ENCODE results near the gene REEP3.
A peak's percentile ranks its signal among the peaks of the same experiment; 100 is the strongest.

The REEP3 gene

DNA sequence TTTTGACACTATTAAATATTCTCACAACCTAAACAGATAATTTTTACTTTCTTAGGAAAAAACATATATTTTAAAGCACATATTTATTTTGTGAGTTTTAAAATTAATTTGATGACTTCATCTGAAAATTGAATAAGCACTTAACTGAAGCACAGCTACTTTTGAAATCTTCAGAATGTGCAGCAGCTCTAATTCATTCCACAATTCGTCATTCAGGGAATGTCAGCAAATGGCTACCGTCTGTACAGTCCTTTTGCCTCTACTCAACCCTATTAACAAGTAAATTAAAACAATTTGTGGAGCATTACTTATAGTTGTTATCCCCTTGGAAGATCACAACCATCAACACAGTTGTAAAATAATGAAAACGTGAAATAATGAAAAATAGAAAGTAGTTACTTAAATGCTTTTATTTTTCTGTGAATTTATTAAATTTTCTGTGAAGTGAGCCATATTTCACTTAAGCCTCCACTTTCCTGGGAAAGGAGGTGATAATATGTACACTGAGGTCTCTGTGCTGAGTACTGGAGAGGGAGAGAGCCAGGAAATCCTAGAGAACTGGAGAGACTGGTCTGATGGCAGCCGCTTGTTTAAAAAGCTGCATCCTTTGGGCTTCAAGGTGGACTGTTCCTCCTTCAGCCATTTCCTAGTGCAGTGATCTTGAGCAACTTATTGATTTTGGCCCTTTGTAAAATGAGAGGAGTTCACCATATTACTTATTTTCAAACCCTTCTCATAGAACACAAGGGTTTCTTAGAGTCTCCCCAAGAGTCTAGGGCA is 70.6 kb downstream of the REEP3 start:
- peak; percentile 33 for DNase-seq

DNA sequence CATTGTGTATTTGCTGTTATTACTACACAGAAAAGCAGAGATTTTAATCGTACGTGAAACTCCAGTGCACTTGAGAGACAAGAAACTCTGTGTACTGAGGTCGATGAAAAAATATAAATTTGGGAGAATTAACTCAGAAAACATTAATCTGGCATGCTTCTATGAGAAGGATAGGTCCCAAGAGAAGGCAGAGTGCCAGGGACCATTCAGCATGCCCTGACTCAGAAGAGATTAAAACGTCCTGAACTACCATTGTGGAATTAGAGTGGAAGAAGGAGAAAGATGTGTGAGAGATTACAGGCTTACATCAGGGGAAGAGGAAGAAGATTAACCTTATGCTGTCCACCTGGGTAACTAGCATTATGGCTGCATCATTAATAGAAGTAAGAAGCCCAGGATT is 72.4 kb downstream of the REEP3 start:
- DNase-seq = peak; percentile 28

DNA sequence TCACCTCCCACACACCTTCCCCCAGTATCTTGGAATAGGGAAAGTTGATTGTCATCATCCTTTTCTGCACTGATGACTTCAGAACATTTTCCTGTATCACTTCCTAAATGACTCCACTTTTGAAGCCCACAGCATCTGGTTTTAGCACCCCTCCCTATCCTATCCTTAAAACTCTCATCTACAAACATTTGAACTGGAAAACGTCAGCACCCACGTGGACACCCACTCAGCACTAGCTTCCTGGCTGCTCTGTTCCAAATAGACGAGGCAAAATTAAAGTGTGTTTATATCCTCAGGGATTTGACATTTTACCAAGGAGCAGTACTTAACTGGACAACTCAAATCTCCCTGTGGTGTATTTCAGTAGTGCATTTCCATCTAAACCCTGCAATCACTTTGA is 73.9 kb downstream of the REEP3 start:
- DNase-seq = no peak

DNA sequence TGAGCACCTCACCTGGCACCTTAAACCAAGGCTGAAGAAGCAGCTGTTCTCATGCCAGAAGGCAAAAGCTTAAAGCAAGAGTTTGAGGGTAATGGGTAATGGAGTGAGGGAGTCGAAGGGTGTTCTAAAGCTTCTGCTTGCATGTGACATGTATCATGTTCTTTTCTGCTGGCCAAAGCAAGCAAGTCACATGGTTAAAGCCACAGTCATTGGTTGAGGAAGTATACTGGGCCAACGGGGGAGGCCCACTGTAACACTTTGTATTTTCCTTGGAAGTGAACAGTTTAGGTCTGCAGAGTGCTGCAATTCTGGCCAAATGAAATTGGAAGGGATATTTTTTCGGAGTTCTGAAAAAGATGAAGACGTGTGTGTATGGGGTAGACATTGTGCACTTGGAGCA is 75.7 kb downstream of the REEP3 start:
- DNase-seq = no peak

DNA sequence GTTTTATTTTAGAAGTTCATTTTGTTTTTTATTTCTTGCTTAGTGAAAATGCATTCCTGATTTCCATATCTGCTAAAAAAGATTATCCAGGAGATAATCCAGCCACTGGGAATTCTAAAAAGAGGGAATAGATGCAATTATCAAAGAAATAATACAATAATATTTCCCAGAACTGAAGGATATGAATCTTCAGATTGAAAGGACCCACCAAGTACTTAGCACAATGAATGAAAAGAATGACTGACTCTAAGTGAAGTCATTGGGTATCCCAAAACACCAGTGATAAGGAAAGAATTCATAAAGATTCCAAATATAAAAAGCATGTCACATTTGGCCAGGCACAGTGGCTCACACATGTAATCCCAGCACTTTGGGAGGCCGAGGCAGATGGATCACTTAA is 79.3 kb downstream of the REEP3 start:
- DNase-seq = no peak

DNA sequence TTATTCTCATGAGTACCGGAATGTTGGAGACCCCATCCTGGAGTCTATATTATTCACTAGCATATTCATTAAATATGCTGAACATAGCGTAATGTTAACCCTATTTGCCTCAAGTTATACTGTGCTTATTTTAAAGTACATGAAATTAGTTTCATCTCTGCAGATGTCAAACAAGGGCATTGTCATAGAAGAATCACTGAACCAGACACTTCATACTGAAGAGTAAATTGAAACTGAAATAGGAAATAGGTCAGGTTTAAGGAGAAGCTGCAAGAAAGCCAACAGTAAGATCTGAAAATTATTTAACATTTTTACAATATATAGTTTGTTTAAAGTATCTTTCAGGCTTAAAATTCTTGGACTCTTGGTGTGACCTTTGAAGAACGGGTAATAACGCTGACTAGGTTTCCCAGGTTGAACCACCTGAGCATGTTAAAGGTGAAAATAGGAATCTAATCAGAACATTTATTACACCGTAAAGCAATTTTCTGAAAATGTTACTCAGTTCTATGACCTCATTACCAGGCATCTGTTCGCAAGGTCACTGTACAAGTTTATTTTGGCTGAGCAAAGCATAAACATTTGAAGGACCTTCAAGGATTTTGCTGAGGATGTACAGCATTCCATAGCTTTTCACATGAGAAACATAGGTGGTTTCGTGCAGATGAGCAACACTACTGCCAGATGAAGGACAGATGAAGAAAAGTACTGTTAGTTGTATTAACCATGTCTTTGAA is 82.7 kb downstream of the REEP3 start:
- DNase-seq = no peak

DNA sequence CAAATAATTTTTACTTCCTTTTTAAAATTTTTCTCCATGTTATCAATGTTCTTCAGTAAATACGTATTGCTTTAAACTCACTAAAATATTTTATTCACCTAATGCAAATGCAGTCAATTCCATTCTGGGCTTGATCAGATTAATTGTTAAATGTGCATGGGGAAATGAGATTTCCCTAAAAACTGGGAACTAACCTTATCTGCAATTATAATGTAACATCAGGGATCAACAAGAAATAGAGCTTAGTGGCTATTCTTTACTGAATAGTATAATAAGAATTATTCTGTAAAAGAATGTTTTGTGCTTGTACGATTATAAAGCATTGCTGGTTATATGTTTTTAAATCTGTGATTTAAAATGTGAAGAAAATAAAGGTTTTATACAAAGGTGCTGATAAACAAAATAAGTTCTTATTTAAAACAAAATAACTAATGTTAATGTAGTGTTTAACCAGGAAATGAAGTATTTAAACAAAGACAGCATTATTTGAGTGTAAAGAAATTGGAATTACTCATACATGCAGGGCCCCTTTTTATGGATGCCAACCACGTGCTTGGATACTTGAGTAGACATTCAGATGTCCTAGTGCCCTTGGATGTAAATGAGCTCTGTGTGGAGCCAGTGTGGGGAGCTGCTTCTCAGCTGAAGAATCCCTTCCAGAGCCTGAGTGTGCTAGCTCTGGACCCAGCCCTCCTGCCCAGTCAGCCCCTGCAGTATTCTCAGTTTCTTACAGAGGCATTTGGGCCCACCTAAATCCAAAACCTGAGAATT is 84.2 kb downstream of the REEP3 start:
- no peak for DNase-seq

DNA sequence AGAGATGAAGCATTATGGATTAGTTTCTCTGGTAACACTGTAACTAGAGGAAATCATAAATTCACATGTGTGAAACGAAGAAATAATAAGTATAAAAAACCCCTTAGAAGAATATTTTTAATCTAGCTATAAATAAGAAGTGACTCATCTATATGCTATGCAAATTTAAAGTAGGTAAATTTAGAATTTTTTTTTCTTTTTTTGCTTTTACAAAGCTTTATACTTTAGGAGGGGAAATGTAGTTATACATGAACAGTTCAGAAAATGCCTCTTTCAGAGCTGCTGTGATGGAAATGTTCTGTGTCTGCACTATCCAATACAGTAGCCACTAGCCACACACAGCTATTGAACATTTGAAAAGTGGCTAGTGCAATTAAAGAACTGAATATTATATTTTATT is 87.3 kb downstream of the REEP3 start:
- no peak for DNase-seq

DNA sequence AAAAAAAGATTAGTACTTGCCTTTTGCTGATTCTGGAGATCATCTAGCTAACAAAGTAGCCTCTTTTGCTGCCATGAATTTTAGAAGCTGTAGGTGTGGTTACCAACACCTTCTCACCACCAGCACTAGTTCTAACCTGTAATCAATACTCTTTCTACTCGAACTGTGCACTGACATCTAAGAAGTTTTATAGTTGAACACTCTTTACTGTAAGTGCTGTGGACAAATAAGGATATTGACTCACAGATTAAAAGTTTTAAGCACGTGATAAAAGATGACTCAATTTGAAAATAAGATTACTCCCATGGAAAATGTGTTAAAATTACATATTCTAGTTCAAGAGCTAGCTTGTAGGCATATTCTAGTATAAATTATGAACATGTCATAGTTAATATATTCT is 89.9 kb downstream of the REEP3 start:
- DNase-seq = peak; percentile 48

DNA sequence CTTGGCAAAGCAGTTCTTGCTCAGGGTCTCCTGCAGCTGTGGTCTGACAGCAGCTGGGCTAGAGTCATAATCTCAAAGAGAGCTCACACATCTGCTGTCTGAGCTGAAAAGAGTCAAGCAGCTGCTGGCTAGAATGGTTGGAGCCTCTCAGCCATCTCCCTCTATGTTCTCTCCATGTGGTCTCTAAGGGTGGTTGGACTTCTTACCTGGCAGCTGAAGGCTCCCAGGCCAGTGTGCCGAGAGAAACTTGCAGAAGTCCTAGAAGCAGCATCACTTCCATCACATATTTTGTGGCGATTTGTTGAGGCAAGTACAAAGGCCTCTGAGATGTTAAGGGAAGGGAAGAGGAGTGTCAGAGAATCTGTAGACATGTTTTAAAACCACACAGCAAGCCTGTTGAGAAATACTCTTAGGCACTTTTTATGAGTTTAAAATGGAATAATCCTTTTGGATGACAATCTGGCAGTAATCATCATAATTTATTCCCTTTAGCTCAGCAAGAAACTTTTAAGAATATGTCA is 93.2 kb downstream of the REEP3 start:
- DNase-seq = peak; percentile 82

DNA sequence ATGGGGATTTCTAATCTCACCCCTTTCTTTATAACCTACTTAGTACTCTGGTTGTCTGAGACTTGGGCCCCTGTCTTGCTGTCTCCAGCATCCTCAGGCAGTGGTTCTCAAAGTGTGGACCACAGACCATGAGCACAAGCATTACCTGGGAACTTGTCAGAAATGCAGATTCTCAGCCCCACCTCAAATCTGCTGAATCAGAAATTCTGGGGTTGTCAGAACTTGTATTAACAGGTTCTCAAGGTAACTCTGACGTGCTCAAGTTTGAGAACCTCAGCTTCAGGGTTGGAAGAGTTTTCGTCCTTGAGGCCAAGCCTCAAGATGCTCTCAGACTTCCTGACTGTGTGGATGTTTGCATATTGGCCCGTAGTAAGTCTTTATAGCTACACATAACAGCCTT is 97.4 kb downstream of the REEP3 start:
- no peak for DNase-seq

DNA sequence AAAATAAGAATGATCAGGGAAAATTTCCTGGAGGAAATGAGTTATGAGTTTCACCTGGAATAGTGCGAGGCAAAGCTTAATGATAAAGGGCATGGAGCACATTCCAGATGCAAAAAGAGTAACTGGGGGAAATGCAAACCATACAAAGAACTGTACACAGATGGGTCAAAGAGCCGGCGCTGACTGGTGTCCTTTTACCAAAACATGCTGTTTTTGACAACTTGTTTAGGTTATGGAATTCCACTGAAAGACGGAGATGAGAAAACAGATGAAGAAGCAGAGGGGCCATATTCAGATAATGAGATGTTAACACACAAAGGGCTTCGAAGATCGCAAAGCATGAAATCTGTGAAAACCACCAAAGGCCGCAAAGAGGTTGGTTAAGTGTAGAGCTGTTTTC is 98.2 kb downstream of the REEP3 start:
- no peak for DNase-seq

DNA sequence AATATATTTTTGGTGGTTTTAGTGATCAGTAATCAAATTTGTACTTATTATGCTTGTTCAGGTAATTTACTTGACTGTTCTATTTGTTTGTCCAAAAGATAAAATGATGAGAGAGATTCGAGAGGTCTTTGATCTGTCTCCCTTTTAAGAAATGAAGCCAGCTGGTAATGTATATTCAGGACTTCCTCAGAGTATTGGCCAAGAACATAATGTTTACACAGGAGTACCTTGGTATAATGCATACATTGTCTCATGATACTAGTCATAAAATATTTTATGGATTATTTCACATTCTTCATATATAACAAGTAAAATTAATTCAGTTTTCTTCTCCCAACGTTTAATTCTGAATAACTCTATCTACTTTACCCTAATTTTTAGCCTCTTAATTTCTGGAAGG is 100.9 kb downstream of the REEP3 start:
- no peak for DNase-seq

DNA sequence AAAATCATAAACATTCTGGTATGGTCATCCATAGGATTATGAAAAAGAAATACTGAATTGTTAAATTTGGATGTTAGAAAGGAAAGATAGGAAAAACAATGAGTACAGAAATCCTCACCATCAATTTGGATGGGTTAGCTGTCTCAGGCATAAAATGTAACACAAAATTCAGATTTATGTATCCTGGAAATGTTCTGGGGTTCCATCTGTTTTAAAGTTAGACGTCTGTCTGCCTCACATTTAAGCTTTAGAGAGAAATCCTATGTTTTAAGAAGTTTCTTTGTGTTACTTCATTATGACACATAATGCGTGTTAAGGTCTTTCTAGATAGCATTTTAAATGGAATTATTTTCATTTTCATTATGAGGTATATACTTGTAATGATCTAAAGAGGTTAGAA is 103.5 kb downstream of the REEP3 start:
- no peak for DNase-seq

DNA sequence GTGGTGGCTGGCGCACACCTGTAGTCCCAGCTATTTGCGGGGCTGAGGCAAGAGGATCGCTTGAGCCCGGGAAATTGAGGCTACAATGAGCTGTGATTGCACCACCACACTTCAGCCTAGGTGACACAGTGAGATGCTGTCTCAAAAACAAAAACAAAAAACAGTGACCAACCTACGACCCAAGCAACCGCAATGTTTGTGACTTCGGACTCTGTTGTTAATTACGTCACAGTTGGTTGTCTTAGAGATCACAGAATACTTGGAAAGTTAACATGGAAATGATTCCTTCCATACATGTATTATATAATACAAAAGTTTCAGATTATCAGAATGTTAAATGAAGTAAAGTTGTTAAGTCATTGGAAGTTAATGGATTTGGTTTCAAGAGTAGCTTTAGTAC is 106.2 kb downstream of the REEP3 start:
- no peak for DNase-seq

DNA sequence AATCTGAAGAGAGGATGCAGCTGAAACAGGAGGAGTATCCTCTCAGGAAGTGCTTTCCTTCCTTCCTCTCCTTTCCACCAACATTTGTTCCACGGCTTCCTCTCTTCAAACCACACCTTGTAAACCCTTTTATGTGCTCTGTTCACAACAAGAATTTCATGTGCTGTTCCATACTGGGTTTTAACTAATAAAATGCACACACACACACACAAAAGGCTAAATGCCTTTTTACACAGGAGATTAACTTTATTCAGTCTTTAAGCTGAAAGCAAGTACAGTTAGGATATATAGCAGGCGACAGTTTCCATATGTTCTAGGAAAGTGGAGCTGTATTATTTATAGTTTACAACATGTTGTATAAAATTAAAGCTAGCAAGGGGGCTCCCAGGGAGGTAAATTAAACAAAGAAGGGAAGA is 106.7 kb downstream of the REEP3 start:
- DNase-seq = no peak

DNA sequence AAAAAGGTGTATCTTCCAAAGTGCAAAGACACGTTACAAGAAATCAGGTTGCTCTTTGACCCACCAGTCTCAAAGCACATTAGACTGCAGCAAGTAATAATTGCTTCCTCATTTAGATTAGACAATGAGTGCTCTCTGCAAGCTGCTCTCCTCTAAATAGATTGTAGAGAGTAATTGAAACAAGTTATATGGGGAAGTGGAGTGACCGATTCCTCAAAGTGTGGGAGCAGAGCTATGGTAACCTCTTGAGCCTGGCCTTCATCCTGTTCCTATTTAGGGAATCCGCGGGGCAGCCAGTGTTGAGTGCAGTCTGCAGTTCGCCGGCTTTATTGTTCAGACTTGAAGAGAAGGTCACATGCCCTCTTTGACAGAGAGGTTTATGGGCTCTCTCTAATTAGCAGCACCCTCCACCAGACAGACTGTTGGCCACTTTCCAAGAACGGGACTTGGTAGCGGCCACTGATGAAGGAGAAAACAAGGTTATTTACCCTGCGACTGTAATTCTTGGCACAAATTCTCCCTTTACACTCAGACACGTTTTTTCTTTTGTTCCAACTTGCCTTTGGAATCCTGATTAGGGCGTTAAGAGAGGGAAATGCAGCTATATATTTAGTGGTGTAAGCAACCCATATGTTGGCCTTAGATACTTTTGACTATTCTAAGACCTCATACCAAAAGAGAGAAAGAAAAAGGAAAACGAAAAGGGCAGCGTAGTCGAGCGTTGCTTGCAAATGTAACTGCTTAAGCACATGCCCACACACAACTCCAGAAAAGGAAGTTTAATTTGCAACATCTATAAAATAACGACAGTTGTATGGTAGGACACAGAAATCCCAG is 107.5 kb downstream of the REEP3 start:
- DNase-seq = no peak

DNA sequence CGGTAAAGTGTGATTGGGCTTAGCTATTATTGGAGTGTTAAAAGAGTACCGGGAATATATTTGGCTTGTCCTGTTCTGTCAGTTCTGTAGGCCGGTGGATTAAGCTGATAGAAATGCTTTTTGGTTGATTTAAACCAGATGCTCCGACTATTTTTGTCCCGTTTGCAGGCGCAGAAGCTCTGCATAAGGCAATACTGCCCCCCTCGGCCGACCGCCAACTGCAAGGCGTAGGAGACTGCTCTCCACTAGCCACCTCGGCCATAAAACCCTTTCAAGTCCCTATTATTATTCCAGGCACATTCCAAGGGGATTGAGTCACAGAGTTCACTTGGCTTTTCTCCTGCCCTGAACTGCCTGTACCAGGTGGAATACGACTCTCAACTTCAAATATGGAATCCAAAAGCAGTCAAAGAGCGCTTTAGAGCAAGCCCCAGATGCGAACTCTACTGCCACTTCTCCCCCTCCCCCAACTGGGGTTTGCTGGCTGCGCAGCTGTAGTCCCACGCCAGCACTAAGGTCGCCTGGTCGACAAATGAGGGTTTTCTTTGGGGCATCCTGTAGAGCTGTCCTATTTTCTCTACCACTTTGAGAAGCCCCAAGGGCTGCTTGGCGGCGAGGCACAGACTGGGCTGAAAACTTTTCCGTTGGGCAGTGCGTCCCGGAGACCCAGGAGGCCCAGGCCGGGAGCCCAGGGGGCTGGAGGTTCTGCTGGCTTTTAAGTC is 108.3 kb downstream of the REEP3 start:
- DNase-seq = peak; percentile 100

DNA sequence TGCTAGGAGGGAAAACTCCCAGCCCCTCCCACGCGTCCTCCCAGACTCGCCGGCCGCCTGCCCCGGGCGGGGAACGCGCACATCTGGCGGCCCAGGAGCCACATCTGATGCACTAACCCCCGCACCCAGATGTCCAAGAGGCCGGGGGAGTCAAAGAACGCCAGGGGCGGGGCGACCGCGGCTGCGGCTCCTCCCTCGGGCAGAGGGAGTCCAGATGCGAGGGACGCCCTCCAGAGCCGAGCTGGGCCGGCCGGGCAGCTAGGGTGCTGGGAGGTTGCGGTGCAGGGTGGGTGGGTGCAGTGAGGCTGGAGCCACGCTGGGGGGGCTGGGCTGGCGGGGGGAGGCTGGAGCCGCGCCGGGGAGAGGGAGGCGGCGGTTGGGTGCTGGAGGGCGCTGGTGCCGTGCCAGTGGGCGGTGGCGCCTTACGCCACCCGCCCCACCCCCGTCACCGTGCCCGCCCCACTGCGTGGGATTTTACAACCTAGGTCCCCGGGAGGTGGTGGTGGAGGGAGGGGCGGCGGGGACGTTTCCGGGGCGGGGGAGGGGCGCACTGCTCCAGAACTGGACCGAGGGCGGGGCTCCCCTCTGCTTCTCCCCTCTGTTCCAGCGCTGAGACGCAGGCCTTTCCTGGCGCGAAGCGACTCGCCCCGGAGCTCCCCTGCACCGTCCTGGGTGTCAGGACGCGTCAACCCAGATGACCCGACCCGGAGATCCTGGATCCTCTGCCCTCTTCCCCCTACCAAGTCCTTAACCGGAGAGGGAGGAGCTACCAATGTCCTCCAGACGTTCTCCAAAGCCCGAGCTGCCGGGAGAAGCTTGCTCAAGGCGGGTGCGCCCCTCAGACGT is 109.1 kb downstream of the REEP3 start:
- DNase-seq = peak; percentile 88

DNA sequence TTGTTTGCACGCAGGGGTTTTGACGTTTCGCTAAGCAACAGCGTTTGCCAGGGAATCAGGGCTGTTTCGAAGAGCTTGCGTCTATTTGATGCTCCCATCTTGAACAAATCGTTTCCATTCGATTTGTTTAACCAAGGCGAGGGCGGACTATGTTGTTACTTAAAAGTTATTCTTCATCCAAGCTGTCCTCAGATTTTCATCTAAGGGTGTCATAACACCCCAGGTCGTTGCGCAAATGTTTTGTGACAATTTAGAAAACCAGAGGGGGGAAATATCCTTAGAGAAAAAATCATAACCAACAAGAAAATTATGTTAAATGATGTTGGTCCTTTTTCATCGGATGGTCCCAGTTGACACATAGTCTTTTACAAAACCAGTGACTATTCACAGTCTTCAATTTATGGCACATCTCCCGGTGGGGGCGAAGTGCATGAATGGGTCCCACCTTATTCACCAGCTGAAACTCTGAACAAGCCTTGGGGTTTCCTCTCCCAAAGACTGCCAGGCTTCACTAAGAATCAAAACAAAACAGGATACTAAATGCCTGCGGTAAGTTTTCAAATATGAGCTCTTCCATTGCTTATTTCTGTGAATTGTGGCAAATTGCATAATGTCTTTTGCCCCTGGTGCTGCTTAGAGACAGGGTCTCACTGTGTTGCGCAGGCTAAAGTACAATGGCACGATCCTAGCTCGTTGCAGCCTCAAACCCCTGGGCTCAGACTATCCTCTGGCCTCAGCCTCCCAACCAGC is 109.9 kb downstream of the REEP3 start:
- no peak for DNase-seq
